K562 (cell line): Measurements from ENCODE around the gene ABCB9. TPM values are rescaled to one million over a fixed set of nuclear protein-coding genes. Genes with fewer than 3 reads are reported as not detected.

Experiments
- CEBPG ChIP-seq, 3 experiments: fragments of 200-800 bp in 1 of 3; sonication (Bioruptor generic) in 1 of 3; sonication (generic) in 1 of 3; formaldehyde crosslinking in 1 of 3; IDR thresholded peaks in 2 of 3; conservative IDR thresholded peaks in 1 of 3; 2 replicates each; pipeline versions ENCODE4 v1.6.1 to v1.8.0; 2016 to 2022; ENCODE audit warnings: missing compliant biosample characterization in 2 of 3, missing genetic modification characterization in 2 of 3, mild to moderate bottlenecking in 1 of 3, missing genetic modification reagents in 1 of 3
- CXXC5 ChIP-seq: fragments of 250-450 bp; sonication (Bioruptor Pico); IDR thresholded peaks from 2 replicates; pipeline ENCODE4 v1.8.0; 2022; ENCODE audit warnings: inconsistent platforms, mild to moderate bottlenecking, moderate library complexity
- HEY1 ChIP-seq: fragments of 250-450 bp; sonication (Bioruptor Pico); IDR thresholded peaks from 2 replicates; pipeline ENCODE4 v1.5.0; 2020; ENCODE audit warnings: mild to moderate bottlenecking, moderate library complexity, borderline replicate concordance
- HSF4 ChIP-seq: fragments of 250-450 bp; sonication (Bioruptor Pico); IDR thresholded peaks from 2 replicates; pipeline ENCODE4 v2.1.2; 2022; ENCODE audit warnings: mild to moderate bottlenecking, moderate library complexity, borderline replicate concordance
- ID3 ChIP-seq, 2 experiments: fragments of 250-450 bp in 1 of 2; fragments of 450-650 bp in 1 of 2; sonication (Bioruptor Pico) in 1 of 2; IDR thresholded peaks; 2 replicates each; pipeline versions ENCODE4 v1.6.1 to v1.8.0; 2016 to 2021; ENCODE audit warnings: mild to moderate bottlenecking in 2 of 2, moderate library complexity in 2 of 2, missing compliant biosample characterization in 1 of 2, missing genetic modification characterization in 1 of 2
- PHF8 ChIP-seq: fragments of 200-600 bp; sonication (generic); IDR thresholded peaks from 2 replicates; pipeline ENCODE4 v1.6.1; 2012; ENCODE audit warnings: mixed run types, mild to moderate bottlenecking, inconsistent platforms, low read length, moderate library complexity, borderline replicate concordance
- PPARD ChIP-seq: fragments of 250-450 bp; sonication (Bioruptor Pico); IDR thresholded peaks from 2 replicates; pipeline ENCODE4 v1.8.0; 2022; ENCODE audit warnings: inconsistent platforms, mild to moderate bottlenecking, moderate library complexity
- REST ChIP-seq, 2 experiments: fragments of 450-650 bp; formaldehyde crosslinking in 1 of 2; IDR thresholded peaks; 2 replicates each; pipeline versions ENCODE4 v1.4.0 to v1.6.1; 2014 to 2020; ENCODE audit warnings: mild to moderate bottlenecking in 2 of 2, borderline replicate concordance in 1 of 2, low read depth in 1 of 2
- RFX7 ChIP-seq: fragments of 250-450 bp; sonication (Bioruptor Pico); IDR thresholded peaks from 2 replicates; pipeline ENCODE4 v1.5.1; 2021; ENCODE audit warnings: mild to moderate bottlenecking
- SIRT6 ChIP-seq: IDR thresholded peaks from one replicate; pipeline ENCODE4 v1.6.1; 2012; ENCODE audit warnings: low read depth, mild to moderate bottlenecking, control low read depth, inconsistent platforms, low read length, moderate library complexity
- SMAD1 ChIP-seq: fragments of 150-350 bp; IDR thresholded peaks from 2 replicates; pipeline ENCODE4 v1.6.1; 2014; ENCODE audit warnings: low read length, low read depth; ENCODE audit not compliant: partially characterized antibody
- polyA plus RNA-seq, 8 experiments: library from polyadenylated mRNA; depleted of rRNA in 4 of 8; stranded (reverse) in 5 of 8; unstranded in 3 of 8; fragments of >200 nt; fragmentation: Nextera tagmentation in 2 of 8; fragmentation: Illumina TruSeq in 1 of 8; extraction: Ambion mirVana in 2 of 8; extraction: Trizol in 1 of 8; gene quantifications; 2 replicates each; pipeline versions ENCODE4 v1.2.1 to v1.2.3, GENCODE V29; 2011 to 2014; ENCODE audit warnings: inconsistent platforms in 1 of 8, missing spikeins in 1 of 8
- total RNA-seq, 7 experiments: library from RNA; depleted of rRNA in 6 of 7; stranded (reverse); fragments of >200 nt in 6 of 7; fragmentation: Illumina TruSeq in 2 of 7; extraction: Trizol in 2 of 7; gene quantifications; 2 replicates each; pipeline versions ENCODE4 v1.2.1 to v1.2.3, GENCODE V29; 2011 to 2021; ENCODE audit warnings: low replicate concordance in 1 of 7

ABCB9 gene
- total and polyA plus RNA-seq, 9 of the 15 experiments (the other 6 are each of a cell fraction or from before 2014, with no cell fraction given), result 0.20 to 12.6 (median 6.2) TPM

GRCh38 chr12:123001464-123001863 is 35.2 kb upstream of the ABCB9 start (continued):
- TF ChIP-seq REST (IDR thresholded peaks at IDR 0.05; ENCODE audit: borderline replicate concordance), result no peak
- TF ChIP-seq REST (CRISPR knock-in tag; IDR thresholded peaks at IDR 0.05; ENCODE audit: low read depth), result no peak
- TF ChIP-seq HEY1, result no peak
- no peak for TF ChIP-seq ID3 (CRISPR knock-in tag; IDR thresholded peaks at IDR 0.05)
- TF ChIP-seq ID3 (tag; IDR thresholded peaks at IDR 0.05), result no peak
- no peak for TF ChIP-seq RFX7 (CRISPR knock-in tag)
- no peak for TF ChIP-seq SMAD1
- no peak for TF ChIP-seq HSF4 (CRISPR knock-in tag)
- no peak for TF ChIP-seq SIRT6
- no peak for TF ChIP-seq CXXC5 (CRISPR knock-in tag)
- TF ChIP-seq PHF8, result no peak
- TF ChIP-seq PPARD (CRISPR knock-in tag), result no peak
- TF ChIP-seq CEBPG (CRISPR knock-in tag; IDR thresholded peaks at IDR 0.05), result no peak
- no peak for TF ChIP-seq CEBPG (tag; conservative IDR thresholded peaks at IDR 0.05 in 1 of 2, IDR thresholded peaks at IDR 0.05 in 1 of 2)
